K562 (cell line): ENCODE measurements around the gene MXRA7. TPM values are rescaled to one million over a fixed set of nuclear protein-coding genes. Genes with fewer than 3 reads are reported as not detected.

ENCODE experiments used
- BRF1 ChIP-seq: IDR thresholded peaks from 3 replicates; pipeline ENCODE4 v1.6.1; 2011; ENCODE audit warnings: borderline replicate concordance, mild to moderate bottlenecking; ENCODE audit not compliant: insufficient read length; ENCODE audit errors: extremely low read depth
- CCAR2 ChIP-seq: fragments of 200-400 bp; formaldehyde crosslinking; IDR thresholded peaks from 2 replicates; pipeline ENCODE4 v1.6.1; 2017; ENCODE audit warnings: mild to moderate bottlenecking, low read depth, low read length
- DIDO1 ChIP-seq: fragments of 450-650 bp; IDR thresholded peaks from 2 replicates; pipeline ENCODE4 v1.6.1; 2016; ENCODE audit warnings: low read depth, missing biosample characterization, missing genetic modification characterization
- HNRNPUL1 ChIP-seq: fragments of 200-400 bp; formaldehyde crosslinking; IDR thresholded peaks from 2 replicates; pipeline ENCODE4 v1.6.1; 2017; ENCODE audit warnings: low read length
- JUN ChIP-seq, 2 experiments: sonication (generic) in 1 of 2; formaldehyde crosslinking in 1 of 2; IDR thresholded peaks; 2 replicates each; pipeline versions ENCODE4 v1.6.1 to v1.8.0; 2012 to 2022; ENCODE audit warnings: borderline replicate concordance in 2 of 2, mild to moderate bottlenecking in 2 of 2, improper control_type of control experiment in 1 of 2, low read depth in 1 of 2, low read length in 1 of 2, missing genetic modification reagents in 1 of 2
- KLF13 ChIP-seq: fragments of 450-650 bp; IDR thresholded peaks from 2 replicates; pipeline ENCODE4 v1.6.1; 2016; ENCODE audit warnings: missing genetic modification characterization, low read depth, mild to moderate bottlenecking, missing compliant biosample characterization, moderate library complexity, borderline replicate concordance
- MCM2 ChIP-seq: fragments of 450-650 bp; IDR thresholded peaks from 2 replicates; pipeline ENCODE4 v1.6.1; 2017; ENCODE audit warnings: low read depth, mild to moderate bottlenecking
- MYNN ChIP-seq, 2 experiments: sonication (generic); formaldehyde crosslinking in 1 of 2; IDR thresholded peaks; 2 replicates each; pipeline versions ENCODE4 v1.5.0 to v1.6.1; 2016 to 2020; ENCODE audit warnings: antibody characterized with exemption in 1 of 2, missing genetic modification reagents in 1 of 2
- POLR2B ChIP-seq: fragments of 450-650 bp; IDR thresholded peaks from 2 replicates; pipeline ENCODE4 v1.6.1; 2018; ENCODE audit warnings: low read depth; ENCODE audit not compliant: partially characterized antibody
- POLR2G ChIP-seq: fragments of 200-400 bp; formaldehyde crosslinking; IDR thresholded peaks from 2 replicates; pipeline ENCODE4 v1.6.1; 2017; ENCODE audit warnings: low read depth, mild to moderate bottlenecking, antibody characterized with exemption, low read length, moderate library complexity
- RB1 ChIP-seq: fragments of 450-650 bp; IDR thresholded peaks from 2 replicates; pipeline ENCODE4 v1.6.1; 2017; ENCODE audit warnings: low read depth, mild to moderate bottlenecking
- RFX7 ChIP-seq: fragments of 250-450 bp; sonication (Bioruptor Pico); IDR thresholded peaks from 2 replicates; pipeline ENCODE4 v1.5.1; 2021; ENCODE audit warnings: mild to moderate bottlenecking
- TAL1 ChIP-seq: fragments of 450-650 bp; IDR thresholded peaks from 2 replicates; pipeline ENCODE4 v1.6.1; 2016; ENCODE audit warnings: mild to moderate bottlenecking
- TEAD4 ChIP-seq, 2 experiments: sonication (generic) in 1 of 2; formaldehyde crosslinking in 1 of 2; IDR thresholded peaks; 2 replicates each; pipeline versions ENCODE4 v1.6.1 to v1.8.0; 2012 to 2022; ENCODE audit warnings: borderline replicate concordance in 1 of 2, inconsistent platforms in 1 of 2, low read length in 1 of 2, mild to moderate bottlenecking in 1 of 2, missing genetic modification reagents in 1 of 2
- XRCC5 ChIP-seq: fragments of 200-400 bp; formaldehyde crosslinking; IDR thresholded peaks from 2 replicates; pipeline ENCODE4 v1.6.1; 2017; ENCODE audit warnings: low read depth, mild to moderate bottlenecking, low read length
- ZNF253 ChIP-seq: fragments of 250-450 bp; sonication (Bioruptor Pico); conservative IDR thresholded peaks from 2 replicates; pipeline ENCODE4 v1.6.1; 2021; ENCODE audit warnings: mild to moderate bottlenecking
- polyA plus RNA-seq, 8 experiments: library from polyadenylated mRNA; depleted of rRNA in 4 of 8; stranded (reverse) in 5 of 8; unstranded in 3 of 8; fragments of >200 nt; fragmentation: Nextera tagmentation in 2 of 8; fragmentation: Illumina TruSeq in 1 of 8; extraction: Ambion mirVana in 2 of 8; extraction: Trizol in 1 of 8; gene quantifications; 2 replicates each; pipeline versions ENCODE4 v1.2.1 to v1.2.3, GENCODE V29; 2011 to 2014; ENCODE audit warnings: inconsistent platforms in 1 of 8, missing spikeins in 1 of 8
- total RNA-seq, 7 experiments: library from RNA; depleted of rRNA in 6 of 7; stranded (reverse); fragments of >200 nt in 6 of 7; fragmentation: Illumina TruSeq in 2 of 7; extraction: Trizol in 2 of 7; gene quantifications; 2 replicates each; pipeline versions ENCODE4 v1.2.1 to v1.2.3, GENCODE V29; 2011 to 2021; ENCODE audit warnings: low replicate concordance in 1 of 7
- TF ChIP-seq, protein P1 (sequence below): fragments of 450-650 bp; formaldehyde crosslinking; IDR thresholded peaks from 2 replicates; pipeline ENCODE4 v1.4.0; 2020; ENCODE audit warnings: mild to moderate bottlenecking, moderate library complexity
- TF ChIP-seq, protein P2 (sequence below): fragments of 250-450 bp; sonication (Bioruptor Pico); IDR thresholded peaks from 2 replicates; pipeline ENCODE4 v1.5.0; 2020; ENCODE audit warnings: mild to moderate bottlenecking, borderline replicate concordance
- TF ChIP-seq, protein P3 (sequence below): fragments of 450-650 bp; formaldehyde crosslinking; IDR thresholded peaks from 2 replicates; pipeline ENCODE4 v1.4.0; 2020; ENCODE audit warnings: mild to moderate bottlenecking, moderate library complexity

MXRA7 gene
- total and polyA plus RNA-seq, 9 of the 15 experiments (the other 6 are each of a cell fraction or from before 2014, with no cell fraction given) = 2.6 to 38.4 (median 14.3) TPM

DNA sequence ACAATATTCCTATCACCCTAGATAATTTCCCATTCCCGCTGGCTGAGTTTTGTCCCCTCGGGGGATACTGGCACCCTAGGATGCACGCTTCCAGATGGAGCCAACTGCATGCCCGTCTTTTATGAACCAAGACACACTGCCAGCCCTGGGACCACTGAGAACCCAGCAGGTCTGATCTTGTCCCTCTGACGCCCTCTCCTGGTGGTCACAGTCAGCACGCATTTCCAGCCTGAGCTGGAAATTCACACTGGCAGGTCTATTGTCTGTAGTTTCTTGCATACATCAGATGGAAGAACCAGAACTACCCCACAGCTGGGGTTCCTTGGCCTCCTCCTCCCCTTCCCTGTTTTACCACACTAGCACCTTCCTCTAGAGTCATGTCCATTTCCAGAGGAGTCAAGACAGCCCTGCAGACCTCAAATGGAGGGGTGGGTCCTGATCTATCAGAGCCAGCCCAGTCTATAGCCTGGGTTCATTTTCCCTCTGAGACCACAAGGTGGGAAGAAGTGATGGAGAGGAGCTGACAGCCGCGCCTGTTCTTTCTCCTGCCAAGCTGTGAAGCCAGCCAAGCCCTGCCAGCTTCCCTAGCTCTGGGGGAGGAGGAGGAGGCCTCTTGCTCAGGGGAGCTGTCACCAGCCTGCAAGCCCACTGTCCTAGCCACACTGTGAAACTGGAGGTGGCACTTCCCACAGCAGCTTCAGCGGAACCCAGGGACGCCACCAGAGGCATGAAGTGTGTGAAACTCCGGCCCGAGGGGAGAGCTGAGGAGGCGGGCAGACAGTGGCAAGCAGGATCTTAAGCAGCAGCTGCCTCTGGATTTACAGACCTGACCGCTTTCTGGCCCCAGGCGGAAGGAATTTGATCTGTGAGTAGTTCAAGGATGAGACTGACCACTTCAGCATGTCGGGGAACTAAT, 29.3 kb downstream of the MXRA7 start (continued):
- TF ChIP-seq, protein P1, sequence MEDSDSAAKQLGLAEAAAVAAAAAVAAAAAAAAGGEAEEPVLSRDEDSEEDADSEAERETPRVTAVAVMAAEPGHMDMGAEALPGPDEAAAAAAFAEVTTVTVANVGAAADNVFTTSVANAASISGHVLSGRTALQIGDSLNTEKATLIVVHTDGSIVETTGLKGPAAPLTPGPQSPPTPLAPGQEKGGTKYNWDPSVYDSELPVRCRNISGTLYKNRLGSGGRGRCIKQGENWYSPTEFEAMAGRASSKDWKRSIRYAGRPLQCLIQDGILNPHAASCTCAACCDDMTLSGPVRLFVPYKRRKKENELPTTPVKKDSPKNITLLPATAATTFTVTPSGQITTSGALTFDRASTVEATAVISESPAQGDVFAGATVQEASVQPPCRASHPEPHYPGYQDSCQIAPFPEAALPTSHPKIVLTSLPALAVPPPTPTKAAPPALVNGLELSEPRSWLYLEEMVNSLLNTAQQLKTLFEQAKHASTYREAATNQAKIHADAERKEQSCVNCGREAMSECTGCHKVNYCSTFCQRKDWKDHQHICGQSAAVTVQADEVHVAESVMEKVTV (CRISPR knock-in tag) = peak; percentile 79
- TF ChIP-seq TEAD4 (IDR thresholded peaks at IDR 0.05; ENCODE audit: low read length) (0 out of 2 replicates have a peak, but pooled peaks have one; percentile 40), TEAD4 (CRISPR knock-in tag; IDR thresholded peaks at IDR 0.05; ENCODE audit: borderline replicate concordance) (no peak), KLF13 (tag) (no peak), XRCC5 (peak; percentile 49; the same call in 1 of the 2 replicates), ZNF253 (CRISPR knock-in tag) (no peak), CCAR2 (no peak), HNRNPUL1 (no peak), TAL1 (no peak), DIDO1 (tag) (no peak), MCM2 (no peak), POLR2B (no peak), BRF1 (no peak), POLR2G (no peak), MYNN (IDR thresholded peaks at IDR 0.05) (no peak; the same call in 1 of the 2 replicates), MYNN (CRISPR knock-in tag; IDR thresholded peaks at IDR 0.05) (no peak), JUN (IDR thresholded peaks at IDR 0.05; ENCODE audit: borderline replicate concordance, low read depth, low read length) (no peak), JUN (CRISPR knock-in tag; IDR thresholded peaks at IDR 0.05; ENCODE audit: borderline replicate concordance) (no peak), RFX7 (CRISPR knock-in tag) (no peak), RB1 (peak; percentile 33; the same call in 1 of the 2 replicates)
- TF ChIP-seq, protein P2, sequence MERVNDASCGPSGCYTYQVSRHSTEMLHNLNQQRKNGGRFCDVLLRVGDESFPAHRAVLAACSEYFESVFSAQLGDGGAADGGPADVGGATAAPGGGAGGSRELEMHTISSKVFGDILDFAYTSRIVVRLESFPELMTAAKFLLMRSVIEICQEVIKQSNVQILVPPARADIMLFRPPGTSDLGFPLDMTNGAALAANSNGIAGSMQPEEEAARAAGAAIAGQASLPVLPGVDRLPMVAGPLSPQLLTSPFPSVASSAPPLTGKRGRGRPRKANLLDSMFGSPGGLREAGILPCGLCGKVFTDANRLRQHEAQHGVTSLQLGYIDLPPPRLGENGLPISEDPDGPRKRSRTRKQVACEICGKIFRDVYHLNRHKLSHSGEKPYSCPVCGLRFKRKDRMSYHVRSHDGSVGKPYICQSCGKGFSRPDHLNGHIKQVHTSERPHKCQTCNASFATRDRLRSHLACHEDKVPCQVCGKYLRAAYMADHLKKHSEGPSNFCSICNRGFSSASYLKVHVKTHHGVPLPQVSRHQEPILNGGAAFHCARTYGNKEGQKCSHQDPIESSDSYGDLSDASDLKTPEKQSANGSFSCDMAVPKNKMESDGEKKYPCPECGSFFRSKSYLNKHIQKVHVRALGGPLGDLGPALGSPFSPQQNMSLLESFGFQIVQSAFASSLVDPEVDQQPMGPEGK (CRISPR knock-in tag) = no peak
- TF ChIP-seq, protein P3, sequence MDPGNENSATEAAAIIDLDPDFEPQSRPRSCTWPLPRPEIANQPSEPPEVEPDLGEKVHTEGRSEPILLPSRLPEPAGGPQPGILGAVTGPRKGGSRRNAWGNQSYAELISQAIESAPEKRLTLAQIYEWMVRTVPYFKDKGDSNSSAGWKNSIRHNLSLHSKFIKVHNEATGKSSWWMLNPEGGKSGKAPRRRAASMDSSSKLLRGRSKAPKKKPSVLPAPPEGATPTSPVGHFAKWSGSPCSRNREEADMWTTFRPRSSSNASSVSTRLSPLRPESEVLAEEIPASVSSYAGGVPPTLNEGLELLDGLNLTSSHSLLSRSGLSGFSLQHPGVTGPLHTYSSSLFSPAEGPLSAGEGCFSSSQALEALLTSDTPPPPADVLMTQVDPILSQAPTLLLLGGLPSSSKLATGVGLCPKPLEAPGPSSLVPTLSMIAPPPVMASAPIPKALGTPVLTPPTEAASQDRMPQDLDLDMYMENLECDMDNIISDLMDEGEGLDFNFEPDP (CRISPR knock-in tag) = no peak
